Measurements from ENCODE around the gene CREB5.

DNA sequence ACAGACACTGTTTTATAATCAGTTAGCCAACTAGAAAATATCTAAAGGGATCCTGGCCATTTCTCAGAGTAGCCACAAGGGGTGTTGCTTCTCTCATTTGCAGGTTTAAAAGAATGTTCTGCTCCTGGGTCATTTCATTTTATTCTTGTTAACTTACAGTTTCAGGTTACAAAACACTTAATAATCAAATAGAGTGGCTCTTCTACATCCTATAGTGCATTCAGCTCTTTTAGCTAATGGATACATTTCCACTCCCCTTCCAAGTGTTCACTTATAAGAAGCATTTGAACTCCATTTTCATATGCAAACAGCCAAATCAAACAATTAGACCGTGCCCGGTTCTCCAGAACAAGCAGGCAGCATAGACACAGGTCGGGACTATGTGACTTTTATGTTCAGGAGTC is 428.3 kb downstream of the CREB5 start:
- TF ChIP-seq PAX8 (CRISPR knock-in tag; IDR thresholded peaks at IDR 0.05; ENCODE audit: borderline replicate concordance) (no peak), ZNF878 (CRISPR knock-in tag; IDR thresholded peaks at IDR 0.05) (no peak), RFX5 (IDR thresholded peaks at IDR 0.05; ENCODE audit: low read depth, low read length) (no peak), POLR2A (IDR thresholded peaks at IDR 0.05; ENCODE audit: insufficient read depth in 1 of 2, low read depth in 2 of 2, low read length in 2 of 2) (no peak), DNMT3B (CRISPR knock-in tag; conservative IDR thresholded peaks at IDR 0.05) (no peak)
